Caco-2 (cell line): Measurements from ENCODE around the gene IL32. TPM values are rescaled to one million over a fixed set of nuclear protein-coding genes. Genes with fewer than 3 reads are reported as not detected.
A peak's percentile ranks its signal among the peaks of the same experiment; 100 is the strongest.

ENCODE experiments used
- Bru-seq: library from RNA; stranded (reverse); fragments of 400-500 nt; gene quantifications from one replicate; lab custom pipeline; 2021; lab: Mats Ljungman, UMichigan
- BruChase-seq, 2 experiments: library from RNA; stranded (reverse); fragments of 400-500 nt; gene quantifications; one replicate each; lab custom pipeline; 2021; lab: Mats Ljungman, UMichigan
- BruUV-seq: library from RNA; stranded (reverse); fragments of 400-500 nt; replicated peaks from 2 replicates; lab custom pipeline; 2021; lab: Mats Ljungman, UMichigan
- CTCF ChIA-PET: fragments of 300-600 bp; sonication (Branson Sonifier 250); formaldehyde crosslinking; loops from one replicate; lab custom pipeline; 2022; ENCODE audit warnings: antibody characterized with exemption; lab: Charles Lee
- POLR2A ChIA-PET: fragments of 300-600 bp; sonication (Branson Sonifier 250); formaldehyde crosslinking; loops from one replicate; lab custom pipeline; 2022; ENCODE audit warnings: antibody characterized with exemption; lab: Charles Lee
- DNase-seq, 2 experiments: peaks; one replicate each; pipeline versions ENCODE4 v3.0.0 to v3.0.0-alpha.2; 2020 to 2022
- H3K27me3 ChIP-seq: replicated peaks from 2 replicates; pipeline ENCODE4 v1.6.0; 2011; ENCODE audit warnings: low read length; ENCODE audit not compliant: control insufficient read depth, insufficient read depth
- H3K36me3 ChIP-seq: 2 replicates; pipeline ENCODE4 v1.5.1; 2011; ENCODE audit warnings: low read length; ENCODE audit not compliant: control insufficient read depth, insufficient read depth
- H3K4me1 ChIP-seq: fragments of 250-450 bp; sonication (Bioruptor Pico); 2 replicates; pipeline ENCODE4 v1.5.1; 2020; ENCODE audit warnings: mild to moderate bottlenecking
- H3K4me3 ChIP-seq: 2 replicates; pipeline ENCODE4 v1.5.1; 2011; ENCODE audit warnings: low read depth, mild to moderate bottlenecking, control low read depth, low read length
- H3K9me3 ChIP-seq: fragments of 250-450 bp; sonication (Bioruptor Pico); 2 replicates; pipeline ENCODE4 v1.5.1; 2020; ENCODE audit warnings: mild to moderate bottlenecking, moderate library complexity
- H3K27ac Mint-ChIP-seq: one replicate; pipeline ENCODE4 v1.8.0; 2022; ENCODE audit warnings: mixed read lengths; ENCODE audit not compliant: unreplicated experiment
- H3K27me3 Mint-ChIP-seq: one replicate; pipeline ENCODE4 v1.8.0; 2022; ENCODE audit warnings: mixed read lengths; ENCODE audit not compliant: insufficient read depth, unreplicated experiment
- H3K36me3 Mint-ChIP-seq: one replicate; pipeline ENCODE4 v1.8.0; 2022; ENCODE audit warnings: mild to moderate bottlenecking, mixed read lengths; ENCODE audit not compliant: insufficient read depth, unreplicated experiment
- H3K4me1 Mint-ChIP-seq: one replicate; pipeline ENCODE4 v1.8.0; 2022; ENCODE audit warnings: low read depth, mixed read lengths; ENCODE audit not compliant: unreplicated experiment
- H3K4me3 Mint-ChIP-seq: one replicate; pipeline ENCODE4 v1.8.0; 2022; ENCODE audit warnings: mild to moderate bottlenecking, moderate library complexity, mixed read lengths; ENCODE audit not compliant: unreplicated experiment
- H3K9me3 Mint-ChIP-seq: one replicate; pipeline ENCODE4 v1.8.0; 2022; ENCODE audit warnings: mixed read lengths; ENCODE audit not compliant: unreplicated experiment
- CTCF ChIP-seq, 2 experiments: fragments of 200-600 bp in 1 of 2; IDR thresholded peaks; 1 replicate in 1 of 2; 2 replicates in 1 of 2; pipeline versions ENCODE4 v1.5.1 to v1.8.0; 2011 to 2022; ENCODE audit warnings: antibody characterized with exemption in 1 of 2, control low read depth in 1 of 2, inconsistent platforms in 1 of 2, low read depth in 1 of 2, low read length in 1 of 2, mild to moderate bottlenecking in 1 of 2, moderate library complexity in 1 of 2; ENCODE audit not compliant: insufficient read depth in 1 of 2, severe bottlenecking in 1 of 2, unreplicated experiment in 1 of 2
- intact Hi-C: fragments of 100-400 bp; cut with micrococcal nuclease; formaldehyde crosslinking; loops from one replicate; pipeline ENCODE4 v1.10.0; 2022; ENCODE audit not compliant: unreplicated experiment
- long read RNA-seq: library from polyadenylated mRNA; stranded (forward); transcript quantifications from one replicate; pipeline ENCODE4 v2.0.0, GENCODE V29; 2022
- total RNA-seq: library from RNA; stranded (reverse); gene quantifications from 2 replicates; pipeline ENCODE4 v1.2.3, GENCODE V29; 2022

The IL32 gene, protein sequence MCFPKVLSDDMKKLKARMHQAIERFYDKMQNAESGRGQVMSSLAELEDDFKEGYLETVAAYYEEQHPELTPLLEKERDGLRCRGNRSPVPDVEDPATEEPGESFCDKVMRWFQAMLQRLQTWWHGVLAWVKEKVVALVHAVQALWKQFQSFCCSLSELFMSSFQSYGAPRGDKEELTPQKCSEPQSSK
- total RNA-seq (149 and 165 TPM in 2 replicates), Bru-seq, nascent RNA (percentile 61 among the genes with signal in this experiment), BruChase-seq, experiment 1, labeled RNA remaining after a 2-hour chase (percentile 63 among the genes with signal in this experiment), BruChase-seq, experiment 2, labeled RNA remaining after a 6-hour chase (percentile 77 among the genes with signal in this experiment)
- long read RNA-seq, transcript IL32-212 (6 exons, 1,198 nt): minor isoform, 18 of 241 reads
- long read RNA-seq, transcript IL32-206 (7 exons, 920 nt): minor isoform, 19 of 241 reads
- long read RNA-seq, transcript IL32-202 (7 exons, 1,105 nt): minor isoform, 48 of 241 reads
- long read RNA-seq, transcript IL32-211 (7 exons, 1,272 nt): major isoform, 51 of 241 reads
- long read RNA-seq, partial matches to known transcripts: 9 of 241 reads
- long read RNA-seq, other reads (novel, unspliced or antisense): 26 of 241 reads

GRCh38 chr16:3065069-3065741 is at the start of gene IL32:
Gene IL32, plus strand, starts transcription at chr16:3065640. Its CDS starts 172 bp downstream, at chr16:3065812.
- intact Hi-C loops: no loop called here
- peak; percentile 81 to 89 for DNase-seq
- Mint-ChIP-seq H3K4me1 (no peaks in the 10 kb centered on the region), H3K4me3 (peak within 1 kb of the TSS; percentile 78), H3K27me3 (no peaks in the 10 kb centered on the region), H3K27ac (peak within 1 kb of the TSS; percentile 79), H3K9me3 (no peaks in the 10 kb centered on the region), H3K36me3 (peaks cover 13% of the 10 kb centered on the region)
- POLR2A ChIA-PET: interaction anchor here (0.6 to 0.8 kb wide), 3 partner anchors 54 to 312 kb away, joined by 3 to 6 read pairs (median 3); no protein-coding TSS in a partner anchor
- TF ChIP-seq CTCF (IDR thresholded peaks at IDR 0.05; ENCODE audit: insufficient read depth in 1 of 2, low read depth in 1 of 2, low read length in 1 of 2, severe bottlenecking in 1 of 2, unreplicated experiment in 1 of 2): no peak
- Histone ChIP-seq H3K9me3 (no peaks in the 10 kb centered on the region), H3K36me3 (no peaks in the 10 kb centered on the region), H3K27me3 (no peaks in the 10 kb centered on the region), H3K4me3 (peak within 1 kb of the TSS; percentile 49), H3K4me1 (peaks cover 22% of the 10 kb centered on the region)
- CTCF ChIA-PET: no interaction called here
- BruUV-seq: no TSS peak

DNA sequence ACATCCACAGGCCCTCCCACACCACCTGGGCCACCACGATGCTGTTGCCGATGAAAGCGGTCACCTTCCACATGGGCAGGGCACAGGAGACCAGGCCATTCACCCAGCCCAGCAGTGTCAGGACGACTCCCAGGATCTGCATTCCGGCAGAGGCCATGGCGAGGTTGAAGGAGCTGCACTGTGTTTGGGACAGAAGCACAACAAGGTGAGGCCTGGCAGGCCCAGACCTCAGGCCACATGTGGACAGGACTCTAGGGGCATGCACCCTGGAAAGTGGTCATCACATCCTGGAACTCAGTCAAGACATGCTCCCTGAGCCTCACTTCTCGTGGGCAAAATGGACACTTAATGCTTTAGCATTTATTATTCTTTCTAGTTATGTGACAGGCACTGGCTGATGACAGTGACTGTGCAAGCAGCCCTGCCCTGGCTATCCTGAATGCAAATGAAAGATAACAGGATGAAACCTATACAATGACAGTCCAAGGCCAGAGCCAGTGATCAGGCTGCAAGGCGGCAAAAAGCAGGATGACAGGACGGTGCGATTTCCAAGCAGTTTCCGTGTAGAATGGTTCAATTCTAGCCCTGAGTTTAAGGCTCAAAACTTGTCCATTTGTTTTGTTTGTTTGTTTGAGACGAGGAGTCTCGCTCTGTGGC is 49.4 kb upstream of the IL32 start:
- H3K36me3 ChIP-seq: no peaks in the 10 kb centered on the region
- CTCF ChIA-PET: interaction anchor here (0.5 to 0.6 kb wide), 2 partner anchors 19 to 224 kb away, joined by 3 to 6 read pairs; no protein-coding TSS in a partner anchor
- no peak overlapping the region for H3K4me3 ChIP-seq
- peaks cover 48% of the 10 kb centered on the region for H3K4me1 ChIP-seq
- Mint-ChIP-seq H3K4me3 (no peak overlapping the region), H3K27me3 (no peaks in the 10 kb centered on the region), H3K27ac (no peak overlapping the region), H3K4me1 (peaks cover 8% of the 10 kb centered on the region), H3K9me3 (no peaks in the 10 kb centered on the region), H3K36me3 (peaks cover 13% of the 10 kb centered on the region)
- no peak for DNase-seq
- H3K27me3 ChIP-seq: no peaks in the 10 kb centered on the region
- no peak for TF ChIP-seq CTCF (IDR thresholded peaks at IDR 0.05; ENCODE audit: insufficient read depth in 1 of 2, low read depth in 1 of 2, low read length in 1 of 2, severe bottlenecking in 1 of 2, unreplicated experiment in 1 of 2)
- intact Hi-C loops: no loop called here
- no TSS peak for BruUV-seq
- POLR2A ChIA-PET: no interaction called here
- no peaks in the 10 kb centered on the region for H3K9me3 ChIP-seq
